HCEC 1CT (cell line): Measurements from ENCODE around the gene UBE2J1.
"Not testable (repeated sequence)": the region's sequence is repeated elsewhere in the genome, so short reads cannot be mapped to it uniquely, and the experiment has no call there.

ENCODE experiments used
- DNase-seq: peaks from one replicate; pipeline ENCODE4 v3.0.0-alpha.2; 2017

UBE2J1 gene

DNA sequence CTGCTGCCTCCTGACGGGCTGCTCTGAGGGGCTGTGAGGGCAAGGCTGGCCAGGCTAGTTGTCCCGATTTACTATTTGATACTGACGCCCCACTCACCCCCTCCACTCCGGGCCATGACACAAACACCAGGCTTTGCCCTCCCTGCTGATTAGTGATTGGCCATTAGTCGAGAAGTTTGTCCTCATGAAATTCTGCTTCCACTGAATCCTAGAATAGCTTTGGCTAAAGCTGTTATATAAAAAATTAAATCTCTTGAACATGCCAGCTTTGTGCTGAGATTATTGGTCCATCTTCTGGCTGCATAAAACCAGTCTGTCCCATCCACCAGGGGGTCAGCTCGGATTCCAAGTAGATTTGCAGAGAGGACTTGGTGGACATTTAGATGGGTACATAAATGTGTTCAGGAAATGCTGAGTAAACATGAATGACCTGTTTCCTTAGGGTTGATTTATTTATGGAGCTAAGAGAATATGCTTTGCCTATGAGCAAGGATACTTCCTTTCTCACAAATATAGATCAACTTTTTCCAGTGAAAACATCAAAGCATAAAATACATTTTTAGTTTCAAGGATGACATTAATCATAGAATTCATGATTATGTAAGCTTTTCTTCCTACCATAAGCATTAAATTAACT is 37.2 kb downstream of the UBE2J1 start, which contains the start of gene GABRR2:
Gene GABRR2, minus strand, starts transcription at position 51 of the 637 bp plus-strand sequence. CDS start 134 bp downstream, outside the sequence.
- DNase-seq = no peak

GRCh38 chr6:89314692-89315091 is 37.8 kb downstream of the UBE2J1 start:
- DNase-seq = no peak

DNA sequence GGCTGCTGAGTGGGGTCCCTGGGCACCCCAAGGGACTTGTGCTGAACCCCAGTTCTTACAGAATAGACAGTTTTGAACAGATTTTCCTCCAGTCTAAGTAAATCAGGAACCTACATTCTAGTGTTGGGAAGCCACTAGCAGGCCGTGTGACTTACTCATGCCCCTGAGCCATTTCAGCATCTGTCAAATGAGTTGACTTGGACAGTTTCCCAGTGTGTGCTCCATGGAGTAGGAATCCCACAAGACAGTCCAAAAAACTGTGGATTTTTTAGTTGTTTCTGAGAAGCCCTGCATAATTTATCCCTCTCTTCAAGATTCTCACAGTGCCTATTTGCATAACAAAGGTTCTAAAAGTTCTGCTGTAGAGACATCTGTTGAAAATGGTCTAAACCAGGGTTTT is 39.5 kb downstream of the UBE2J1 start:
- DNase-seq = peak; percentile 86

DNA sequence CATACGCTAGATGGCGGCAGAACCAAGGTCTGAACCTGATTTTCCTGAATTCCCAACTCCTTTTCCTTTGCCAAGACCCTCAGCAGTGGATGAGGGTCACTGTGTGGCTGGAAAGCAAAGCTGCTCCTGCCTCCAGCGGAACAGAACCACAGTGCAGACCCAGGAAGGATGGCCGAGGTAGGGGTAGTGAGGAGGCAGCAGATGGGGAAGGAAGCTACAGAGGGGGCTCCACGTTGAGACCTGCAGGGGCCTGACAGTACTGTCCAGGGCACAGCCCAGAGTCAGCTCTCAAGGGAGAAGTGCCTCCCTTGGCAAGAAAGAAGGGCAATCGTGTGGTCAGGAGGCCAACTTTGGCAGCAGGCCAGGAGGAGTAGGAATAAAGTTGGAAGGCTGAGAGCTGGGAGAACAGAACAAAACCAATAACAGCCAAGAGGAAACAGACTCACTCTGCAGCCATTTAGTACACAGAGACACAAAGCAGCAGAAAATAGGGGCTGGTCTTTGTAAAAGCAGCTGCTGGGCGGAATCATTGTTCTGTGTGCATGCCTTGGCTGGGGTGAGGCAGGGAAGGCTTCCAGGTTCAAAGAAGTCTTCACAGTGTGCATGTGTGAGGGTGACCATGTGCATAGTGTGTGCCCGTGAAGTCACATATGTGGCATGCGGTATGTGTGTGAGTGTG is 40.5 kb downstream of the UBE2J1 start:
- no peak for DNase-seq

GRCh38 chr6:89311530-89311852 is 41.0 kb downstream of the UBE2J1 start:
- DNase-seq = no peak

DNA sequence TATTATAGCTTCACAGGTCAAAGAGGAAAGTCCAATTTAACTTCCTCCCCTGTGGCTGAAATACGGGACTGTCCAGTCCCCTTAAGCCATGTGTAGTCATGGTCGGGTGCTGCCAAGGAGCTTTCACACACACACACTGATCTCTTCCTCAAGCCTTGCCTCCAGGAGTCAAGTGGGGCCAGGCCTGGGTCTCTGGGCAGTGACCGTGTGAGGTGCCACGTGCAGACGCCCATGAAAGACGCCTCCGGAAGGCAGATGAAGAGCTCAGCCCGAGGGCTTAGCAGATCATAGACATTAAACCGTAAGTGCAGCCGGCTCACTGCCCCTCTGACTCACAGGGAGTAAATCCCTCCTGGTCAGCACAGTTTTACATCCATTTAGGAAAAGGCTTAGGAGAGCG is 41.6 kb downstream of the UBE2J1 start:
- DNase-seq = peak; percentile 79

- DNase-seq = no peak
Measured at GRCh38 chr6:89308525-89309395, 43.8 kb downstream of the UBE2J1 start.

GRCh38 chr6:89304517-89304916 is 48.0 kb downstream of the UBE2J1 start:
- DNase-seq = not testable (repeated sequence)

DNA sequence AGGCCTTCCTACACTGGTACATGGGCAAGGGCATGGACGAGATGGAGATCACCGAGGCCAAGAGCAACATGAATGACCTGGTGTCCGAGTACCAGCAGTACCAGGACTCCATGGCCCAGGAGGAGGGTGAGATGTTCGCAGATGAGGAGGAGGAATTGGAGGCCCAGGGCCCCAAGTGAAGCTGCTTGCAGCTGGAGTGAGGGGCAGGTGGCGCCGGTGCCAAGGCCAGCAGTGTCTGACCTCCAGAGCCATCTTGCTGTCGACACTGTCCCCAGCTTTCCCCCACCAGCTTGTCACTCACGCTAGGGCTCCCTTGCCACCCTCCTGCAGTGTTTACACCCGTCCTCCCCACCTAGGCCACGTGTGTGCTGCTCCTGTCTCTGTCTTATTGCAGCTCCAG is 49.6 kb downstream of the UBE2J1 start:
- no peak for DNase-seq

GRCh38 chr6:89302195-89302770 is 50.2 kb downstream of the UBE2J1 start:
- no peak for DNase-seq

DNA sequence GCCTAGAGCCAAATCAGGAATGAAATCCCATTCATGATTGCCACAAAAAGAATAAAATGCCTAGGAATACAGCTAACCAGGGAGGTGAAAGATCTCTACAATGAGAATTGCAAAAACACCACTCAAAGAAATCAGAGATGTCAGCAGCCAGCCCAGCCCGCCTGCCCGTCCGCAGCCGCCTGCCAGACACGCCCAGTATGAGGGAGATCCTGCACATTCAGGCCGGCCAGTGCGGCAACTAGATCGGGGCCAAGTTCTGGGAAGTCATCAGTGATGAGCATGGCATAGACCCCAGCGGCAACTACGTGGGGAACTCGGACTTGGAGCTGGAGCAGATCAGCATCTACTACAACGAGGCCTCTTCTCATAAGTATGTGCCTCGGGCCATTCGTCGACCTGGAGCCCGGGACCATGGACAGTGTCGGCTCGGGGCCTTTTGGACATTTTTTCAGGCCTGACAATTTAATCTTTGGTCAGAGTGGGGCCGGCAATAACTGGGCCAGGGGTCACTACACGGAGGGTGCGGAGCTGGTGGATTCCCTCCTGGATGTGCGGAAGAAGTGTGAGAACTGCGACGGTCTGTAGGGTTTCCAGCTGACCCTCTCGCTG is 50.8 kb downstream of the UBE2J1 start:
- DNase-seq = no peak

GRCh38 chr6:89299466-89299850 is 53.1 kb downstream of the UBE2J1 start:
- peak; percentile 26 for DNase-seq

DNA sequence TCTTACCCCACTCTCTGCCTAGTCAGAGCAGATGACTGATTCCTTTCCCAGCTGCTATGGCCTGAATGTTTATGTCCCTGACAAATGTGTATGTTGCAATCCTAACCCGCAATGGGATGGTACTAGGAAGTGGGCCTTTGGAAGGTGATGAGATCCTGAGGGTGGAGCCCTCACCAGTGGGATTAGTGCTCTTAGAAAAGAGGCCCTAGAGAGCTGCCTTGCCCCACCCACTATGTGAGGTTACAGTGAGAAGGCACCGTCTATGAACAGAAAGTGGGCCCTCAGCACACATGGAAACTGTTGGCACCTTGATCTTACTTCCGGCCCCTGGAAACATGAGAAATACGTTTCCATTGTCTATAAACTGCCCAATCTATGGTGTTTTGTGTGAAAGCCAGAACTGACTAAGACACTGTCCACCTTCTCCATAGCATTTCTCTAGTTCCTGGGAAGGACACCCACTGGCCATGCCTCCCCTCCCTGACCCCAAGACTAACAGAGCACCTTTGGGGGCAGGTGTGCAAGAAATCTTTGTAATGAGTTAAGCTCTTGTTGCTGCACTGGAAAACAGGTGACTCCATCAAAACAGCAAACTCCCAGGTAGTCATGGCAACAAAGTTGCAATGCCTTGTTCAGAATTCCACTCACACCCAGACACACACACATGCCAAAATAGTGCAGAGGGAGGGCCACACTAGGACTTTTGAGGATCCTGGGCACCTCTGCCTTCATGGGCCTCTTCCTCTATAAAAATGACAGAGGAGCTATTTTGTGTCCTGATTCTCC is 53.6 kb downstream of the UBE2J1 start:
- peak; percentile 81 for DNase-seq

- DNase-seq = peak; percentile 98
Measured at GRCh38 chr6:89297695-89298351, 54.7 kb downstream of the UBE2J1 start.

DNA sequence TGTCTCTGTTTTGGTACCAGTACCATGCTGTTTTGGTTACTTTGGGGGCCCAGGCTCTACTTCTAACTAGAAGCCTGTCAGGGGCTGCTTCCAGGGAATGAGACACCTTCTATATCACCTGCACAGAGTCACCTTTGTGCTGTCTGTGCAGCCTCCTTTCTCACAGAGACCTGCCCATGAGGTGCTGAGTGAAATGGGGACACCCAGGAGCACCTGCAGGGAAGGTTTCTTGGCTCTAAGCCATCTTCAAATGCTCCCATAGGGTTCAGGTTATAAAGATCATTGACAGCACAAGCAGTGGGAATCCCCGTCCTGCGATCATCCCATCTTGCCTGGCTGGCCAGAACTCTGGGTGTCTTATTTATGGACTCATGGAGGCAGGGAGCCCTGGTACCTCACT is 56.5 kb downstream of the UBE2J1 start:
- no peak for DNase-seq

- DNase-seq = not testable (repeated sequence)
Measured at GRCh38 chr6:89295116-89295515, 57.4 kb downstream of the UBE2J1 start.

DNA sequence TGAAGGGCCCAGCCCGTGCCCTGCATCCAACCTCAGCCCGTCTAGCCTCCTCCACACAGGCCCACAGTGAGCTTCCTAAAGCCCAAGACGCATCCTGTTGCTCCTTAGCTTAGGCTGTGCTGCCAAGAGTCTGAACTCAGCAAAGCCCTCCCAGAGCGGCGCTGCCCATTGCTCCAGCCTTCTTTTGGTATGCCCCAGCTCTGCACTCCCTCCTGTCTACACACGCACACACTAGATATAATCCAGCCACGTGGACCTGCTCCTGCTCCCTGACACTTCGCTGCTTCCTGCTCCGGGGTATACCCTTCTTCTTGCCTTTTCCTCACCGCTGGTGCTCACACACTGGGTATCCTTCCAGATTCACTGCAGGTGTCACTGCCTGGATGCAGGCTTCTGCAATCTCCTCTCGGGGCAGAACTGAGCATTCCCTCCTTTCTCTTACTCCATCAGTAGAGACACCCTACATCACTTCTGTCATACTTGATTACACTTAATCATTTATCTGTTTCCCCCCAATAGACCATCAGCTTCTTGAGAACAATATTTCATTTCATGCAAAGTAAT is 61.2 kb downstream of the UBE2J1 start:
- DNase-seq = no peak

DNA sequence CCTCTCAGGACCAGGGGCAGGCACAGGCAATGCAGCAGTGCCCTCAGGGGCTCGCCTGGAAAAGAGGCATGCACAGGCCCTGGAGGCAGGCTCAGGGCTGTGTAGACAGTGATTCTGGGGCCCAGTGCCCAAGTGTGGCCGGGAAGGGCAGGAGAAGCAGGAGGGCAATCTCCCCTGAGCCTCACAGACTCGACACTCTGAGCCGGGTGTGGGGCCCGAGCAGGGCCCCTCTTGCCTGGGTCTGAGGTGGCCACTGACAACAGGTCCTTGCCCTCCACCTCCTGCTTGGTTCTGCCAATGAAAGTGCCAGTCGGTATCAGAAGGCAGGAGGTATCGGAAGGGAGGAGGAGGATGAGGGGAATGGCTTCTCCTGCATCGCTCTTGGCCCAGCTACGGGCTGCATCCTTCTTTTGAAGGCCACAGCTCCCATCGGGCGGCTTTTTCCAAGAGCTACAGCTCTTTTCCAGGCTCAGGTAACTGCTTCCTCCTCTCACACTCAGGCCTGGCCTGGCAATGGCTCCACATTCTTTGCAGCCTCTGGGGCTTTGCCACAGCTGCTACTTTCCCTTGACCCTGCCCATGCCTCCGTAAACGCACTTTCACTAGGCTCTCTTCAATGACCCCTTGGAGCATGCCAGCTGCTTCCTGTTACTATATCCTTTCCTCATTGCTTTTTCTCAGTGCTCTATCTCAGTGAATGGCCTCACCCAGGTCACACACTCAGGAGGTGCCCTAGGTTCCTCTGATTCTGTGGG is 61.9 kb downstream of the UBE2J1 start:
- no peak for DNase-seq

DNA sequence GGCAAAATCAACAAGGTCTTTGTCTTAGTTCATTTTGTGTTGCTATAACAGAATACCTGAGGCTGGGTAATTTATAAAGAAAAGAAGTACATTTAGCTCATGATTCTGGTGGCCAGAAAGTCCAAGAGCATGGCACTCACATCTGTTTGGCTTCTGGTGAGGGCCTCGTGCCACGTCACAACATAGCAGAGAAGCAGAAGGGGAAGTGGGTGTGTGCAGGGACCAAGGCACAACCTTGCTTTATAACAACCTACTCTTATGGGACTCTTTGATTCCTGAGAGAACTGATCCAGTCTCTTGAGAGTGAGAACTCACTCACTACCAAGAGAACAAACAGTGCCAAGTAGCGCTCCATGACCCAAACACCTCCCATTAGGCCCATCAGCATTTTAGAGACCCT is 62.8 kb downstream of the UBE2J1 start:
- no peak for DNase-seq

DNA sequence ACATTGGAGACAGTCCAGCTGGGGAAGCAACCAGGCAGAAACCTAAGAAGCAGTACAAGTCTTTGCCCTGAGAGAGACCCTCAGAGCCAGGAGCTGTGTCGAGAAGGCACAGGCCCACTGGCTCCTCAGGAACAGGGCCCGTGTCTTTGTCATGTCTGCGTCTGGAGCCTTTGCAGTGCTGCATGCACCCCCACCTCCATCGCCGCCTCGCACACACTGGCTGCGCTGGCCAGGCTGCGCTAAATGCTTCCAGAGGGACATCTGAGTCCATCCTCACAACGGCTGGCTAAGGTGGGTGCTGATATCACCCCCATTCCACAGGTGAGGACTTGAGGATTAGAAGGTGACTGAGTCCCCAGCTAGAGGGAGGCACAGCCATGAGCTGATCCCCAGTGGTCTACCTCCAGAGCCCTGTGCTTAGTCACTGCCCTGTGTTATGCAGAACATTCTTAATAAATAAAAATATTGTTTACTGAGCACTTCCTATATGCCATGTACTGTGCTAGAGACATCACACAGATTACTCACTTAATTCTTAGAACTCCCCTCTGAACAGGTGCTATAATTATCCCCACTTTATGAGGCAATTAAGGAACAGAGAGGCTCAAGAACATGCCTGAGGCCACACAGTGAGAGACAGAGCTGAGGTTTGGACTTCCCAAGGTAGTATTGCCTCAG is 65.0 kb downstream of the UBE2J1 start:
- DNase-seq = no peak
